DMS79 treated with DMSO at 0.1 percent for 48 hours (cell line): ENCODE data around the gene PLA2G7.
"Not testable (repeated sequence)": the region's sequence is repeated elsewhere in the genome, so short reads cannot be mapped to it uniquely, and the experiment has no call there.

Source experiments
- DNase-seq: peaks from one replicate; lab custom pipeline; 2025; lab: John Stamatoyannopoulos, UW

Gene PLA2G7

GRCh38 chr6:46748940-46749503 lies 13.8 kb upstream of the PLA2G7 start:
- no peak for DNase-seq

- no peak for DNase-seq
These were observed 11.5 kb upstream of the PLA2G7 start, which contains the start of gene ANKRD66 for GRCh38 chr6:46746696-46747095. Gene ANKRD66, plus strand, starts transcription at chr6:46746933. Its CDS starts 5,016 bp downstream, at chr6:46751949.

- DNase-seq, result no peak
These were observed 10.8 kb upstream of the PLA2G7 start for GRCh38 chr6:46745973-46746372.

GRCh38 chr6:46744159-46744725 lies 9.1 kb upstream of the PLA2G7 start:
- DNase-seq, result not testable (repeated sequence)

- no peak for DNase-seq
These were observed 8.4 kb upstream of the PLA2G7 start for GRCh38 chr6:46743425-46744158.

GRCh38 chr6:46741910-46742309 lies 6.7 kb upstream of the PLA2G7 start:
- no peak for DNase-seq

- no peak for DNase-seq
These were observed 6.3 kb upstream of the PLA2G7 start for GRCh38 chr6:46741482-46741881.

- DNase-seq, result no peak
These were observed 1.7 kb upstream of the PLA2G7 start for GRCh38 chr6:46736906-46737305.

GRCh38 chr6:46735720-46736031 lies 501 bp upstream of the PLA2G7 start:
- no peak for DNase-seq

GRCh38 chr6:46733341-46733801 lies 1.8 kb downstream of the PLA2G7 start:
- DNase-seq, result no peak

- DNase-seq, result no peak
These were observed 4.2 kb downstream of the PLA2G7 start for GRCh38 chr6:46730921-46731461.

GRCh38 chr6:46729787-46730326 lies 5.3 kb downstream of the PLA2G7 start:
- no peak for DNase-seq

GRCh38 chr6:46720401-46720800 lies 14.8 kb downstream of the PLA2G7 start:
- no peak for DNase-seq

- DNase-seq, result peak; percentile 12
These were observed 16.1 kb downstream of the PLA2G7 start for GRCh38 chr6:46719099-46719498.

- no peak for DNase-seq
These were observed 20.0 kb downstream of the PLA2G7 start for GRCh38 chr6:46715141-46715540.

GRCh38 chr6:46711491-46711890 lies 23.7 kb downstream of the PLA2G7 start:
- no peak for DNase-seq

- no peak for DNase-seq
These were observed 28.7 kb downstream of the PLA2G7 start for GRCh38 chr6:46706464-46706863.

GRCh38 chr6:46704562-46704961 lies 30.6 kb downstream of the PLA2G7 start:
- peak; percentile 19 for DNase-seq

GRCh38 chr6:46699970-46700369 lies 35.2 kb downstream of the PLA2G7 start:
- no peak for DNase-seq

- no peak for DNase-seq
These were observed 44.2 kb downstream of the PLA2G7 start for GRCh38 chr6:46690911-46691451.

GRCh38 chr6:46690141-46690755 lies 44.9 kb downstream of the PLA2G7 start:
- no peak for DNase-seq

GRCh38 chr6:46689657-46690056 lies 45.5 kb downstream of the PLA2G7 start:
- no peak for DNase-seq
